SKM-1 (cell line): Measurements from ENCODE around the gene MSRB1.

Experiments used
- DNase-seq: peaks from one replicate; lab custom pipeline; 2025; ENCODE audit not compliant: unreplicated experiment; lab: John Stamatoyannopoulos, UW

The MSRB1 gene

GRCh38 chr16:1918351-1919326 is 24.4 kb downstream of the MSRB1 start, which contains the start of gene HS3ST6:
Gene HS3ST6, minus strand, starts transcription at chr16:1918415. Its CDS starts 92 bp downstream, at chr16:1918323.
- DNase-seq: no peak

GRCh38 chr16:1917665-1918350 is 25.2 kb downstream of the MSRB1 start:
- DNase-seq: no peak

- DNase-seq: no peak
These were observed 25.8 kb downstream of the MSRB1 start for GRCh38 chr16:1917056-1917664.

GRCh38 chr16:1916640-1916990 is 26.4 kb downstream of the MSRB1 start:
- DNase-seq: no peak

- DNase-seq: no peak
These were observed 27.0 kb downstream of the MSRB1 start for GRCh38 chr16:1915732-1916639.

GRCh38 chr16:1914988-1915387 is 28.0 kb downstream of the MSRB1 start:
- no peak for DNase-seq

DNA sequence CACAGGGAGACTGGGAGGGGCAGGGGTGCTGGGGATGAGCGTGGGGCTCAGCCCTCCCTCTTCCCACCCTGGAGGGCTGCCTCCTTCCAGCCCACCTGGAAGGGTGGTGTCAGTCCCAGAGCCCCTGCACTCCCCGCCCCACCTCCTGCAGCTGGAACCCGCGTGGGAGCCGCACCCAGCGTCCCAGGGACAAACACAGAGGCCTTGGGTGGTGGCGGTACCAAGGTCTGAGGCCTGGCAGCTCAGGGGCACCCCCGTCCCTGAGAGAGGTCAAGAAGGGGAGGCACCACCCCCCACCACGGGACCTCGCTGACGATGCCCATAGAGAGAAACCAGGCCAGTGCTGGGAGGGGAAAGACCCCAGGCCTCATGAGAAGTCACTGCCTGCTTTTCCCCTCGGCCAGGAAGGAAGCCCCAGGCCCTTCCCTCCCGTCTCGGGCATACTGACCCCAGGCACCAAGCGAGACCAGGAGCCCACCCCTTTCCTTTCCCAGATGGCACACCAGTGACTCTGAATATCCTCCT is 28.9 kb downstream of the MSRB1 start:
- no peak for DNase-seq

- no peak for DNase-seq
These were observed 29.5 kb downstream of the MSRB1 start for GRCh38 chr16:1913327-1914083.

GRCh38 chr16:1912215-1912543 is 30.8 kb downstream of the MSRB1 start:
- no peak for DNase-seq

GRCh38 chr16:1911467-1912214 is 31.4 kb downstream of the MSRB1 start:
- DNase-seq: no peak

DNA sequence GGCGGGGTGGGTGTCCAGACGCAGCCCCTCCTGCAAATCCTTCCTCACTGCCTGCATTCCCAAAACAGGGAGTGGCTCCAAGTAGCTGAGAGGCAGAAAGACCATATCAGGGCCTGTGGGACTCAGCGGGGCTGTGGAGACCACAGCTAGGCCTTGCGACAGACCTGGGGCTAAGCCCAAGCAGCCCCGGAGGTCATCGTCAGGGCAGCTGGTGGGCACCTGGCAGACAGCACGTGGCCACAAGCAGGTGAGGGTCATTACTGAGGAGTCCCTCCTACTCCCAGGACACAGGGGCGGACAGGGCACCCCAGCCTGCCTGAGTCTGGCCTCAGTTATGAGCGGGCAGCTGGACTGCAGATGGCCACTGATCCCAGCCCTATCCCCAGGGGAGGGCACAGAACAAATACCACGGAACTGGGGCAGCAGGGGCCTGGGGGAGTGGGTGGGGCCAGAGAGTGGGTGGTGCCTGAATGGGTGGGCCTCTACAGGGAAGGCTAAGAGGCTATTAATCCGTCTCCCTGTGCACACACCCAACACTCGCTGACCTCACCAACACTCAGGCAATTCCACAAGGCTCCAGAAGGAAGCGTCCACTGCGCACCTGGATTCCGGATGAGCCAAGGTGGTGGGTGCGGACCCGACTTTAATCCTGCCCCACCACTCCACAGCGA is 33.3 kb downstream of the MSRB1 start:
- DNase-seq: no peak

DNA sequence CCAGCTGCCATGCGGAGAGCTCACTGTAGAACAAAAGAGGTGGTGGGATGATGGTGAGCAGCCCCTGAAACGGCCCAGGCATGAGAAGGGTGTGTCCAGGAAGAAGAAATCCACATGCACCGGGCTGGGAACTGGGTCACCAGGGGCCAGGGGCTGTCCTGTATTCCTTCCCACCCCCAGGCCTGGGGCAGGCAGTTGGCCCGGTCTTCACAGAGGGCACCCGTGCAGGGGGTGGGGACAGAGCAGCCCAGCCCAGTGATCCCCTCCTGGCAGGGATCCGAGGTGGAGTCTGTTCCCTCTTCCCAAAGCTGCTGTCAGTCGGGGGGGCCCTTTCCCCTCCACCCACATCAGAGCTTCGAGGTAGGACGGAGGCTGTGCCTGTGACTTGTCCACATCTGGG is 34.0 kb downstream of the MSRB1 start:
- DNase-seq: no peak

DNA sequence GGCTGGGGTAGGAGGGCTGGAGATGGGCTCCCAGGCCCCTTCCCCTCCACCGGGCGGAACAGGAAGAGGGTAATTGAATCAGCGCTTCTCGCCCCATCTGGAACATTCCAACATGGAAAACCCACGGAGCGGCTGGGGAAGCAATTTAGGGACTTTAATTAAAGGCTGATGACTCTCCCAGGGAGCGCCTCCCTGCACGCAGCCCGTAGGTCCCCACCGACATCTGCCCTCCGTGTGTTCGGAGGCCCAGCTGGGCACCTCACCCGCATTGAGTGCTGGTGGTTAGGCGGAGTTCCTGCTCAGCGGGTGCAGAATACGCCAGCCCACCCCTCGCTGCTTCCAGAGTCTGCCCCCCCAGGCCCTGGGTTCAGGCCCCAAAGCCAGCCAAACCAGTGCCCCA is 34.8 kb downstream of the MSRB1 start:
- DNase-seq: no peak

DNA sequence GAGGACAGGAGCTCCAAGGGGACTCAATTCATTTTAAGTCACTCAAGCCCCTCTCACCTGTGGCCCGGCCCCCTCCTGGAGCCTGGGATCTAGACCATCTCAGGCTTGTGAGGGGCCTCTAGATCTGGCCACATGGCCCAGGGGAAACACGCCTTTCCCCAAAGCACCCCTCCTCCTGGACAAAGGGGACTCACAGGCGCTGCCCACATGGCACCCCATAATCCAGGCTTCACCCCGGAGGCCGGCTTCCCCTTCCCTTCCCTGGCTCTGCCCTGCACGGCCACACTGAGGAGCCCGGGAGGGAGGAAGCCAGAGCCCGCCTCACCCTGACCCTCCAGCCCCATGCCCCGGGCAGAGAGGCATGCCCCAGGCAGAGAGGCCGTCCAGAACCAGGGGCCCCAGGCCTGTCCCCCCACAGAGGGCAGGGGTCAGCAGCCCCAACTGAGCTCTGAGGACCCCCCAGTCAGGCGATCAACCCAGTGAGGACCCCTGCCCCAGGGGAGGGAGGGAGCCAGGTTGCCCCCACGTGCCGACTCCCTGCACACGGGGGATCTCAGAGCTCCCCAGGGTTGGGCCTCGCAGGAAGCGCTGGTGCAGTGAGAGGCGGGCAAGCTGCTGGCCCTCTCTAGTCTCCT is 35.7 kb downstream of the MSRB1 start:
- DNase-seq: no peak

DNA sequence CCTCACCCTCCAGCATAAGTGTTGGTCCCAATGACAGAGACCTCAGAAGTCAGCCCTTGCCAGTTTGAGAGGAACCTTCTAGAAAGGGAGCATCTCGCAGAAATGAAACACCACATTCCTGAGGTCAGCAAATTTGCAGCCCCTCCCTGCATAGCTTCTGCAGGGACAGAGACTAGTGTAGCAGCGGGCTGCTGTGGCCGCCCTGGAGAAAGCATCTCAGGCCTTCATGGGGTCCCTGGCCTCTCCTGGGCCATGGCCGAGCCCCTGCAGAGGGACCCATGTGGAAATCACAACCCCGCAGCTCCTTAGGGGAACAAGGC is 36.2 kb downstream of the MSRB1 start:
- DNase-seq: no peak

DNA sequence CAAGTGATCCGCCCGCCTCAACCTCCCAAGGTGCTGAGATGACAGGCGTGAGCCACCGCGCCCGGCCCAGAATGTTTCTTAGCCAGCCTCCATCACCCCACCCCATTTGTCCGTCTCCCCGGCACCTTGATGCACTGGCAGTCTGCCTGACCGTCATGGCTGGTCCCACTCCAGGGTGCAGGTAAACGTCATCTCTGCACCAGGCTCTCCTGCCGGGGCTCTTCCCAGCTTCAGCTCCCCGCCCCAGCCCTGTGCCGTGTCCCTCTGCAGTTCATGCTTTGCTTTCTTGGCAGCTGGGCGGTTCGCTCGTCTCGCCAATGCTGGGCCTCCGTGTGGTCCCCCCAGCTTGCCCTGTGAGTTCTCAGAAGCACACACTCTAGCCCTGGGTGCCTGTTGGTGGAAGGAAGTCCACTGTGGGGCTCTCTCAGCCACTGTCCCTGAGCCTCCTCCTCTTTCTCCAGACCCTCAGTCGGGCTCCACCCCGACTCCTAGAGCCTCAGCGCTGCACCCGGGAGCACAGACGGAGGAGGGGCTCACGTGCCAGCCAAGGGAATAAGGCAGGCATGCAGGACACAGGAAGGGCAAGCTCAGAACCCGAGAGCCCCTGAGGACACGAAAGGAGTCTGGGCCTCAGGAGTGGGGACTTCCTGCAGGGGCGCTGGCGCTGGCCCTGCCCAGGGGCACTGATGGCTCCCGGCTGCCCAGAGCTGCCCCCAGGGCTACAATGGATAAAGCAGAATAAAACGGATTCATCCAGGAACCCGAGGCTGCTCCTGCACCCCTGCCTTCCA is 36.7 kb downstream of the MSRB1 start:
- no peak for DNase-seq
